ENCODE data around the gene PLA2G2A.

PLA2G2A gene

GRCh38 chr1:19926296-19927129, 52.9 kb downstream of the PLA2G2A start:
- no peak for DNase-seq (ENCODE audit: low spot score)
